HCT116 (cell line): ENCODE data around the gene MICOS13.

ENCODE experiments used
- CEBPB ChIP-seq: IDR thresholded peaks from 2 replicates; pipeline ENCODE4 v1.6.1; 2012; ENCODE audit warnings: low read depth
- CTCF ChIP-seq, 3 experiments: fragments of 200-600 bp in 1 of 3; sonication (generic) in 1 of 3; IDR thresholded peaks in 2 of 3; conservative IDR thresholded peaks in 1 of 3; 2 replicates each; pipeline ENCODE4 v1.5.1; 2012 to 2017; ENCODE audit warnings: low read depth in 2 of 3, low read length in 2 of 3, antibody characterized with exemption in 1 of 3, borderline replicate concordance in 1 of 3, control low read depth in 1 of 3, mild to moderate bottlenecking in 1 of 3, mixed read lengths in 1 of 3, mixed run types in 1 of 3, moderate library complexity in 1 of 3; ENCODE audit not compliant: insufficient read depth in 1 of 3
- EGR1 ChIP-seq: IDR thresholded peaks from 2 replicates; pipeline ENCODE4 v1.6.1; 2012; ENCODE audit warnings: low read depth
- ELF1 ChIP-seq: IDR thresholded peaks from 2 replicates; pipeline ENCODE4 v1.6.1; 2012; ENCODE audit warnings: low read depth, borderline replicate concordance
- EZH2 ChIP-seq: fragments of 200-600 bp; sonication (generic); IDR thresholded peaks from 2 replicates; pipeline ENCODE4 v1.6.1; 2017; ENCODE audit warnings: antibody characterized with exemption, mixed run types
- JUND ChIP-seq: IDR thresholded peaks from 2 replicates; pipeline ENCODE4 v1.6.1; 2012
- MAX ChIP-seq: IDR thresholded peaks from 2 replicates; pipeline ENCODE4 v1.6.1; 2012
- POLR2A ChIP-seq: IDR thresholded peaks from 2 replicates; pipeline ENCODE4 v1.7.0; 2011; ENCODE audit warnings: borderline replicate concordance; ENCODE audit not compliant: insufficient read depth, insufficient read length; ENCODE audit errors: extremely low read depth
- POLR2AphosphoS5 ChIP-seq: IDR thresholded peaks from 2 replicates; pipeline ENCODE4 v1.6.1; 2011; ENCODE audit warnings: mild to moderate bottlenecking, low read depth, low read length, moderate library complexity
- REST ChIP-seq: IDR thresholded peaks from 2 replicates; pipeline ENCODE4 v1.6.1; 2012; ENCODE audit warnings: low read depth
- SP1 ChIP-seq: IDR thresholded peaks from 2 replicates; pipeline ENCODE4 v1.6.1; 2012; ENCODE audit warnings: low read depth

- TF ChIP-seq REST: no peak
- no peak for TF ChIP-seq CTCF (IDR thresholded peaks at IDR 0.05 in 2 of 3, conservative IDR thresholded peaks at IDR 0.05 in 1 of 3; ENCODE audit: borderline replicate concordance in 1 of 3, insufficient read depth in 1 of 3, low read depth in 2 of 3, low read length in 2 of 3)
- TF ChIP-seq ELF1: no peak
- TF ChIP-seq MAX: no peak
- TF ChIP-seq JUND: no peak
- TF ChIP-seq SP1: no peak
- no peak for TF ChIP-seq EZH2
- no peak for TF ChIP-seq CEBPB
- no peak for TF ChIP-seq POLR2AphosphoS5
- no peak for TF ChIP-seq EGR1
- TF ChIP-seq POLR2A: no peak
These were observed 23.8 kb upstream of the MICOS13 start for GRCh38 chr19:5703819-5704818.
